HepG2 (cell line): ENCODE measurements around the gene AJUBA. TPM values are rescaled to one million over a fixed set of nuclear protein-coding genes. Genes with fewer than 3 reads are reported as not detected.

Source experiments
- HOXA9 ChIP-seq: sonication (generic); formaldehyde crosslinking; IDR thresholded peaks from 2 replicates; pipeline ENCODE4 v1.8.1; 2022; ENCODE audit warnings: missing genetic modification reagents, mild to moderate bottlenecking, moderate library complexity, borderline replicate concordance
- KLF6 ChIP-seq: IDR thresholded peaks from 2 replicates; pipeline ENCODE4 v1.8.0; 2016; ENCODE audit warnings: missing biosample characterization, missing genetic modification reagents
- MAFK ChIP-seq, 2 experiments: IDR thresholded peaks in 1 of 2; conservative IDR thresholded peaks in 1 of 2; 2 replicates each; pipeline ENCODE4 v1.6.1; 2011; ENCODE audit warnings: improper control_type of control experiment in 2 of 2, low read length in 2 of 2
- NRL ChIP-seq: sonication (generic); formaldehyde crosslinking; IDR thresholded peaks from 2 replicates; pipeline ENCODE4 v1.5.0; 2020; ENCODE audit warnings: missing genetic modification reagents, mild to moderate bottlenecking, moderate library complexity, borderline replicate concordance
- RBFOX2 ChIP-seq: fragments of 200-400 bp; formaldehyde crosslinking; IDR thresholded peaks from 2 replicates; pipeline ENCODE4 v1.6.1; 2017; ENCODE audit warnings: low read depth, mild to moderate bottlenecking, low read length
- SNAI1 ChIP-seq: sonication (generic); formaldehyde crosslinking; IDR thresholded peaks from 2 replicates; pipeline ENCODE4 v1.5.0; 2020; ENCODE audit warnings: mild to moderate bottlenecking, missing genetic modification reagents, borderline replicate concordance
- ZNF224 ChIP-seq: sonication (generic); formaldehyde crosslinking; IDR thresholded peaks from 2 replicates; pipeline ENCODE4 v1.5.0; 2020; ENCODE audit warnings: mild to moderate bottlenecking, missing genetic modification reagents
- ZNF33A ChIP-seq: sonication (generic); formaldehyde crosslinking; IDR thresholded peaks from 2 replicates; pipeline ENCODE4 v1.5.1; 2020; ENCODE audit warnings: missing genetic modification reagents, mild to moderate bottlenecking, moderate library complexity, borderline replicate concordance
- ZNF44 ChIP-seq: sonication (generic); formaldehyde crosslinking; IDR thresholded peaks from 2 replicates; pipeline ENCODE4 v1.5.1; 2020; ENCODE audit warnings: mild to moderate bottlenecking, missing genetic modification reagents
- ZNF564 ChIP-seq: sonication (generic); formaldehyde crosslinking; IDR thresholded peaks from 2 replicates; pipeline ENCODE4 v1.8.1; 2023; ENCODE audit warnings: mild to moderate bottlenecking, missing genetic modification reagents
- ZNF567 ChIP-seq: sonication (generic); formaldehyde crosslinking; IDR thresholded peaks from 2 replicates; pipeline ENCODE4 v1.8.1; 2023; ENCODE audit warnings: mild to moderate bottlenecking, missing genetic modification reagents, borderline replicate concordance
- ZNF737 ChIP-seq: sonication (generic); formaldehyde crosslinking; IDR thresholded peaks from 2 replicates; pipeline ENCODE4 v1.5.0; 2020; ENCODE audit warnings: missing genetic modification reagents, mild to moderate bottlenecking, borderline replicate concordance
- polyA plus RNA-seq, 8 experiments: library from polyadenylated mRNA; depleted of rRNA in 3 of 8; stranded (reverse) in 7 of 8; unstranded in 1 of 8; fragments of >200 nt; fragmentation: Illumina TruSeq in 4 of 8; extraction: Trizol in 4 of 8; gene quantifications; 2 replicates each; pipeline versions ENCODE4 v1.2.1 to v1.2.3, GENCODE V29; 2011 to 2016; ENCODE audit warnings: low read depth in 4 of 8, missing spikeins in 1 of 8, mixed read lengths in 1 of 8; ENCODE audit not compliant: insufficient read depth in 1 of 8
- total RNA-seq, 5 experiments: library from RNA; depleted of rRNA; stranded (reverse); fragments of >200 nt; fragmentation: Illumina TruSeq; extraction: Trizol; gene quantifications; 2 replicates each; pipeline ENCODE4 v1.2.3, GENCODE V29; 2016; ENCODE audit warnings: low read depth in 1 of 5
- TF ChIP-seq, protein P1 (sequence below): sonication (generic); formaldehyde crosslinking; IDR thresholded peaks from 2 replicates; pipeline ENCODE4 v1.4.0; 2020; ENCODE audit warnings: missing genetic modification reagents, borderline replicate concordance
- TF ChIP-seq, protein P2 (sequence below): sonication (generic); formaldehyde crosslinking; IDR thresholded peaks from 2 replicates; pipeline ENCODE4 v1.9.0; 2021; ENCODE audit warnings: missing genetic modification reagents, borderline replicate concordance
- TF ChIP-seq, protein P3 (sequence below): IDR thresholded peaks from 2 replicates; pipeline ENCODE4 v1.6.1; 2016; ENCODE audit warnings: low read depth
- TF ChIP-seq, protein P4 (sequence below): sonication (generic); formaldehyde crosslinking; IDR thresholded peaks from 2 replicates; pipeline ENCODE4 v1.5.0; 2020; ENCODE audit warnings: mild to moderate bottlenecking, low read depth, missing genetic modification reagents, borderline replicate concordance
- TF ChIP-seq, protein P5 (sequence below): sonication (generic); formaldehyde crosslinking; IDR thresholded peaks from 2 replicates; pipeline ENCODE4 v1.5.1; 2020; ENCODE audit warnings: mild to moderate bottlenecking, moderate library complexity, missing genetic modification reagents
- TF ChIP-seq, protein P6 (sequence below): IDR thresholded peaks from 2 replicates; pipeline ENCODE4 v1.6.1; 2016; ENCODE audit warnings: mild to moderate bottlenecking, missing biosample characterization, missing genetic modification reagents

AJUBA gene
- total and polyA plus RNA-seq, 2 of the 13 experiments (the other 11 are each of a cell fraction or from before 2014, with no cell fraction given) = 157 to 241 TPM

DNA sequence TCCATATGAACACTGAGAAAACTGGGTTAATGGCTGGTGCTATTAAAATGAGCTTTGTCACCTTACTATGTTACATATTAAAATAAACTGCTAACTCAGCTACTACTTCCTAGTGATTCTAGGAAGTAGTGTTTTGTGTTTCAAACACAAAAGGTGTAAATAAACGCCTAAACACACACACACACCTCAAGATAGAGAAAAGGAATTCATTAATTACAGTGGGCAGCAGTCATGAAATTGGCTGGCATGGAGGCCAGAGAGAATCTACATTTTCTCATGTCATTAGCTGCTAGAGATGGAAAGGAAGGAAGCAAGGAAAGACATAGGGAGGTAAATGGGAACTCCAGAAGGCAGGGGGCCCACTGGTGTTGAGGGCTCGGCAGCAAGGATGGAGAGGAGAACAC is 52.4 kb downstream of the AJUBA start (continued):
- TF ChIP-seq, protein P1, sequence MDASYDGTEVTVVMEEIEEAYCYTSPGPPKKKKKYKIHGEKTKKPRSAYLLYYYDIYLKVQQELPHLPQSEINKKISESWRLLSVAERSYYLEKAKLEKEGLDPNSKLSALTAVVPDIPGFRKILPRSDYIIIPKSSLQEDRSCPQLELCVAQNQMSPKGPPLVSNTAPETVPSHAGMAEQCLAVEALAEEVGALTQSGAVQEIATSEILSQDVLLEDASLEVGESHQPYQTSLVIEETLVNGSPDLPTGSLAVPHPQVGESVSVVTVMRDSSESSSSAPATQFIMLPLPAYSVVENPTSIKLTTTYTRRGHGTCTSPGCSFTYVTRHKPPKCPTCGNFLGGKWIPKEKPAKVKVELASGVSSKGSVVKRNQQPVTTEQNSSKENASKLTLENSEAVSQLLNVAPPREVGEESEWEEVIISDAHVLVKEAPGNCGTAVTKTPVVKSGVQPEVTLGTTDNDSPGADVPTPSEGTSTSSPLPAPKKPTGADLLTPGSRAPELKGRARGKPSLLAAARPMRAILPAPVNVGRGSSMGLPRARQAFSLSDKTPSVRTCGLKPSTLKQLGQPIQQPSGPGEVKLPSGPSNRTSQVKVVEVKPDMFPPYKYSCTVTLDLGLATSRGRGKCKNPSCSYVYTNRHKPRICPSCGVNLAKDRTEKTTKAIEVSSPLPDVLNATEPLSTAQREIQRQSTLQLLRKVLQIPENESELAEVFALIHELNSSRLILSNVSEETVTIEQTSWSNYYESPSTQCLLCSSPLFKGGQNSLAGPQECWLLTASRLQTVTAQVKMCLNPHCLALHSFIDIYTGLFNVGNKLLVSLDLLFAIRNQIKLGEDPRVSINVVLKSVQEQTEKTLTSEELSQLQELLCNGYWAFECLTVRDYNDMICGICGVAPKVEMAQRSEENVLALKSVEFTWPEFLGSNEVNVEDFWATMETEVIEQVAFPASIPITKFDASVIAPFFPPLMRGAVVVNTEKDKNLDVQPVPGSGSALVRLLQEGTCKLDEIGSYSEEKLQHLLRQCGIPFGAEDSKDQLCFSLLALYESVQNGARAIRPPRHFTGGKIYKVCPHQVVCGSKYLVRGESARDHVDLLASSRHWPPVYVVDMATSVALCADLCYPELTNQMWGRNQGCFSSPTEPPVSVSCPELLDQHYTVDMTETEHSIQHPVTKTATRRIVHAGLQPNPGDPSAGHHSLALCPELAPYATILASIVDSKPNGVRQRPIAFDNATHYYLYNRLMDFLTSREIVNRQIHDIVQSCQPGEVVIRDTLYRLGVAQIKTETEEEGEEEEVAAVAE (CRISPR knock-in tag) = no peak
- TF ChIP-seq, protein P2, sequence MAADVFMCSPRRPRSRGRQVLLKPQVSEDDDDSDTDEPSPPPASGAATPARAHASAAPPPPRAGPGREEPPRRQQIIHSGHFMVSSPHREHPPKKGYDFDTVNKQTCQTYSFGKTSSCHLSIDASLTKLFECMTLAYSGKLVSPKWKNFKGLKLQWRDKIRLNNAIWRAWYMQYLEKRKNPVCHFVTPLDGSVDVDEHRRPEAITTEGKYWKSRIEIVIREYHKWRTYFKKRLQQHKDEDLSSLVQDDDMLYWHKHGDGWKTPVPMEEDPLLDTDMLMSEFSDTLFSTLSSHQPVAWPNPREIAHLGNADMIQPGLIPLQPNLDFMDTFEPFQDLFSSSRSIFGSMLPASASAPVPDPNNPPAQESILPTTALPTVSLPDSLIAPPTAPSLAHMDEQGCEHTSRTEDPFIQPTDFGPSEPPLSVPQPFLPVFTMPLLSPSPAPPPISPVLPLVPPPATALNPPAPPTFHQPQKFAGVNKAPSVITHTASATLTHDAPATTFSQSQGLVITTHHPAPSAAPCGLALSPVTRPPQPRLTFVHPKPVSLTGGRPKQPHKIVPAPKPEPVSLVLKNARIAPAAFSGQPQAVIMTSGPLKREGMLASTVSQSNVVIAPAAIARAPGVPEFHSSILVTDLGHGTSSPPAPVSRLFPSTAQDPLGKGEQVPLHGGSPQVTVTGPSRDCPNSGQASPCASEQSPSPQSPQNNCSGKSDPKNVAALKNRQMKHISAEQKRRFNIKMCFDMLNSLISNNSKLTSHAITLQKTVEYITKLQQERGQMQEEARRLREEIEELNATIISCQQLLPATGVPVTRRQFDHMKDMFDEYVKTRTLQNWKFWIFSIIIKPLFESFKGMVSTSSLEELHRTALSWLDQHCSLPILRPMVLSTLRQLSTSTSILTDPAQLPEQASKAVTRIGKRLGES (CRISPR knock-in tag) = no peak
- TF ChIP-seq ZNF44 (CRISPR knock-in tag) (peak; percentile 18; the same call in 1 of the 2 replicates), ZNF737 (CRISPR knock-in tag) (no peak; the same call in 1 of the 2 replicates), NRL (CRISPR knock-in tag) (no peak), RBFOX2 (no peak), HOXA9 (CRISPR knock-in tag) (no peak), ZNF567 (0 out of 2 replicates have a peak, but pooled peaks have one; percentile 12), KLF6 (CRISPR knock-in tag) (no peak), ZNF33A (no peak; the same call in 1 of the 2 replicates), MAFK (conservative IDR thresholded peaks at IDR 0.05 in 1 of 2, IDR thresholded peaks at IDR 0.05 in 1 of 2; ENCODE audit: low read length in 2 of 2) (peak; percentile 75 to 76), SNAI1 (no peak; the same call in 1 of the 2 replicates), ZNF564 (CRISPR knock-in tag) (0 out of 2 replicates have a peak, but pooled peaks have one; percentile 17), ZNF224 (CRISPR knock-in tag) (no peak; the same call in 1 of the 2 replicates)
- TF ChIP-seq, protein P3, sequence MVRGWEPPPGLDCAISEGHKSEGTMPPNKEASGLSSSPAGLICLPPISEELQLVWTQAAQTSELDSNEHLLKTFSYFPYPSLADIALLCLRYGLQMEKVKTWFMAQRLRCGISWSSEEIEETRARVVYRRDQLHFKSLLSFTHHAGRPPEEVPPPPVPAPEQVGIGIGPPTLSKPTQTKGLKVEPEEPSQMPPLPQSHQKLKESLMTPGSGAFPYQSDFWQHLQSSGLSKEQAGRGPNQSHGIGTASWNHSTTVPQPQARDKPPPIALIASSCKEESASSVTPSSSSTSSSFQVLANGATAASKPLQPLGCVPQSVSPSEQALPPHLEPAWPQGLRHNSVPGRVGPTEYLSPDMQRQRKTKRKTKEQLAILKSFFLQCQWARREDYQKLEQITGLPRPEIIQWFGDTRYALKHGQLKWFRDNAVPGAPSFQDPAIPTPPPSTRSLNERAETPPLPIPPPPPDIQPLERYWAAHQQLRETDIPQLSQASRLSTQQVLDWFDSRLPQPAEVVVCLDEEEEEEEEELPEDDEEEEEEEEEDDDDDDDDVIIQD = no peak
- TF ChIP-seq, protein P4, sequence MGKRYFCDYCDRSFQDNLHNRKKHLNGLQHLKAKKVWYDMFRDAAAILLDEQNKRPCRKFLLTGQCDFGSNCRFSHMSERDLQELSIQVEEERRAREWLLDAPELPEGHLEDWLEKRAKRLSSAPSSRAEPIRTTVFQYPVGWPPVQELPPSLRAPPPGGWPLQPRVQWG (CRISPR knock-in tag) = no peak
- TF ChIP-seq, protein P5, sequence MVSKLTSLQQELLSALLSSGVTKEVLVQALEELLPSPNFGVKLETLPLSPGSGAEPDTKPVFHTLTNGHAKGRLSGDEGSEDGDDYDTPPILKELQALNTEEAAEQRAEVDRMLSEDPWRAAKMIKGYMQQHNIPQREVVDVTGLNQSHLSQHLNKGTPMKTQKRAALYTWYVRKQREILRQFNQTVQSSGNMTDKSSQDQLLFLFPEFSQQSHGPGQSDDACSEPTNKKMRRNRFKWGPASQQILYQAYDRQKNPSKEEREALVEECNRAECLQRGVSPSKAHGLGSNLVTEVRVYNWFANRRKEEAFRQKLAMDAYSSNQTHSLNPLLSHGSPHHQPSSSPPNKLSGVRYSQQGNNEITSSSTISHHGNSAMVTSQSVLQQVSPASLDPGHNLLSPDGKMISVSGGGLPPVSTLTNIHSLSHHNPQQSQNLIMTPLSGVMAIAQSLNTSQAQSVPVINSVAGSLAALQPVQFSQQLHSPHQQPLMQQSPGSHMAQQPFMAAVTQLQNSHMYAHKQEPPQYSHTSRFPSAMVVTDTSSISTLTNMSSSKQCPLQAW = no peak
- TF ChIP-seq, protein P6, sequence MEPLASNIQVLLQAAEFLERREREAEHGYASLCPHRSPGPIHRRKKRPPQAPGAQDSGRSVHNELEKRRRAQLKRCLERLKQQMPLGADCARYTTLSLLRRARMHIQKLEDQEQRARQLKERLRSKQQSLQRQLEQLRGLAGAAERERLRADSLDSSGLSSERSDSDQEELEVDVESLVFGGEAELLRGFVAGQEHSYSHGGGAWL (CRISPR knock-in tag) = no peak
